Smooth muscle cell (in vitro differentiated cells): ENCODE data around the gene ARHGDIB. TPM values are rescaled to one million over a fixed set of nuclear protein-coding genes. Genes with fewer than 3 reads are reported as not detected.

Experiments
- DNase-seq: peaks from one replicate; lab custom pipeline; 2025; ENCODE audit not compliant: unreplicated experiment; lab: John Stamatoyannopoulos, UW
- H2AFZ ChIP-seq: fragments of 200-600 bp; sonication (generic); 2 replicates; pipeline ENCODE4 v1.6.0; 2016; ENCODE audit warnings: antibody characterized with exemption, low read depth, mild to moderate bottlenecking
- H3F3A ChIP-seq: fragments of 200-600 bp; sonication (generic); 2 replicates; pipeline ENCODE4 v1.6.0; 2017; ENCODE audit warnings: antibody characterized with exemption, low read depth
- H3K27ac ChIP-seq: fragments of 200-600 bp; sonication (generic); 2 replicates; pipeline ENCODE4 v1.5.1; 2016; ENCODE audit warnings: low read depth, mild to moderate bottlenecking
- H3K27me3 ChIP-seq: fragments of 200-600 bp; sonication (generic); 2 replicates; pipeline ENCODE4 v1.6.1; 2016; ENCODE audit warnings: low read depth, mild to moderate bottlenecking
- H3K36me3 ChIP-seq: fragments of 200-600 bp; sonication (generic); 2 replicates; pipeline ENCODE4 v1.5.1; 2016; ENCODE audit warnings: low read depth
- H3K4me1 ChIP-seq: fragments of 200-600 bp; sonication (generic); 2 replicates; pipeline ENCODE4 v1.5.1; 2016; ENCODE audit warnings: low read depth
- H3K4me2 ChIP-seq: fragments of 200-600 bp; sonication (generic); 2 replicates; pipeline ENCODE4 v1.6.0; 2016; ENCODE audit warnings: mild to moderate bottlenecking
- H3K4me3 ChIP-seq: fragments of 200-600 bp; sonication (generic); 2 replicates; pipeline ENCODE4 v1.5.1; 2016; ENCODE audit warnings: mild to moderate bottlenecking
- H3K79me2 ChIP-seq: fragments of 200-600 bp; sonication (generic); 2 replicates; pipeline ENCODE4 v1.6.0; 2016; ENCODE audit warnings: low read depth, mild to moderate bottlenecking
- H3K9ac ChIP-seq: fragments of 200-600 bp; sonication (generic); 2 replicates; pipeline ENCODE4 v1.6.0; 2016; ENCODE audit warnings: low read depth
- H3K9me3 ChIP-seq: fragments of 200-600 bp; sonication (generic); replicated peaks from 2 replicates; pipeline ENCODE4 v1.5.1; 2016; ENCODE audit warnings: low read depth
- H4K20me1 ChIP-seq: fragments of 200-600 bp; sonication (generic); 2 replicates; pipeline ENCODE4 v1.6.0; 2016; ENCODE audit warnings: low read depth
- WGBS: methylation state at CpG from one replicate; pipeline ENCODE4 v1.1.7; 2016; ENCODE audit warnings: low lambda C conversion rate; 5-methylcytosine and 5-hydroxymethylcytosine counted together
- polyA plus RNA-seq: library from polyadenylated mRNA; unstranded; fragments of >200 nt; fragmentation: Nextera tagmentation; extraction: Ambion mirVana; gene quantifications from 2 replicates; pipeline ENCODE4 v1.2.1, GENCODE V29; 2016
- total RNA-seq: library from RNA; depleted of rRNA; stranded (reverse); fragments of >200 nt; gene quantifications from 2 replicates; pipeline ENCODE4 v1.2.3, GENCODE V29; 2014
- TF ChIP-seq, protein P1 (sequence below): fragments of 200-600 bp; sonication (generic); IDR thresholded peaks from 2 replicates; pipeline ENCODE4 v1.5.1; 2017; ENCODE audit warnings: borderline replicate concordance, mild to moderate bottlenecking, antibody characterized with exemption; ENCODE audit not compliant: insufficient read depth, poor library complexity, severe bottlenecking

Gene ARHGDIB
- total and polyA plus RNA-seq, 2 experiments from 2014 or later: 35.8 to 36.4 TPM

DNA sequence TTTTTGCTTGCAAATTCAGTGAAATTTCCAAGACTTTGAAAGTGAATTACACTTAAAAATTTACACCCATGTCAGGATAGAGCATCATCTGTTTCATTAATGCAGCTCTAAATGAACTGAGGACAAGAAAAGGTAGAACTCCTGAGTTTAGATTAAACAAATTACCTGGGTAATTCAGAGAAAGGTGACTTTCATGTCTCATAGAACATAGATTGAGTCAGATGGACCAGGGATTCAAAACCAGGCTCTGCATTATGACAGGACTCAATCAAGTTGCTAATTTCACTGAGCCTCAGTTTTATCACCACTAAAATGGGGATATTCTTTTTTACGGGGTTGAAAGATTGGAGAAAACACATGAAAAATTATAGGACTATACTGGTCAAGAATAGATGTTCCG lies 4.5 kb downstream of the ARHGDIB start:
- Histone ChIP-seq H3F3A (peaks cover 1% of the 10 kb centered on the region), H3K9me3 (no peaks in the 10 kb centered on the region), H3K4me1 (peaks cover 4% of the 10 kb centered on the region), H3K79me2 (no peaks in the 10 kb centered on the region), H3K27ac (peak overlapping the region; percentile 78), H3K27me3 (no peaks in the 10 kb centered on the region), H4K20me1 (no peaks in the 10 kb centered on the region), H3K9ac (no peak overlapping the region), H3K4me2 (no peak overlapping the region), H3K4me3 (no peak overlapping the region), H2AFZ (no peak overlapping the region), H3K36me3 (no peaks in the 10 kb centered on the region)
- DNase-seq: no peak
- 85% methylated on average over 2 of the region's 2 CpGs for WGBS
- TF ChIP-seq, protein P1, sequence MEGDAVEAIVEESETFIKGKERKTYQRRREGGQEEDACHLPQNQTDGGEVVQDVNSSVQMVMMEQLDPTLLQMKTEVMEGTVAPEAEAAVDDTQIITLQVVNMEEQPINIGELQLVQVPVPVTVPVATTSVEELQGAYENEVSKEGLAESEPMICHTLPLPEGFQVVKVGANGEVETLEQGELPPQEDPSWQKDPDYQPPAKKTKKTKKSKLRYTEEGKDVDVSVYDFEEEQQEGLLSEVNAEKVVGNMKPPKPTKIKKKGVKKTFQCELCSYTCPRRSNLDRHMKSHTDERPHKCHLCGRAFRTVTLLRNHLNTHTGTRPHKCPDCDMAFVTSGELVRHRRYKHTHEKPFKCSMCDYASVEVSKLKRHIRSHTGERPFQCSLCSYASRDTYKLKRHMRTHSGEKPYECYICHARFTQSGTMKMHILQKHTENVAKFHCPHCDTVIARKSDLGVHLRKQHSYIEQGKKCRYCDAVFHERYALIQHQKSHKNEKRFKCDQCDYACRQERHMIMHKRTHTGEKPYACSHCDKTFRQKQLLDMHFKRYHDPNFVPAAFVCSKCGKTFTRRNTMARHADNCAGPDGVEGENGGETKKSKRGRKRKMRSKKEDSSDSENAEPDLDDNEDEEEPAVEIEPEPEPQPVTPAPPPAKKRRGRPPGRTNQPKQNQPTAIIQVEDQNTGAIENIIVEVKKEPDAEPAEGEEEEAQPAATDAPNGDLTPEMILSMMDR: no peak

GRCh38 chr12:14956024-14956891 lies 5.1 kb downstream of the ARHGDIB start:
- Histone ChIP-seq H3K27ac (no peak overlapping the region), H3K9me3 (no peaks in the 10 kb centered on the region), H3K36me3 (no peaks in the 10 kb centered on the region), H3K27me3 (no peaks in the 10 kb centered on the region), H3K79me2 (no peaks in the 10 kb centered on the region), H3K9ac (no peak overlapping the region), H4K20me1 (no peaks in the 10 kb centered on the region), H3K4me1 (peaks cover 8% of the 10 kb centered on the region), H3K4me2 (no peak overlapping the region), H3F3A (peaks cover 8% of the 10 kb centered on the region), H3K4me3 (no peak overlapping the region), H2AFZ (no peak overlapping the region)
- 74% methylated on average over 9 of the region's 9 CpGs for WGBS
- TF ChIP-seq, protein P1: no peak
- DNase-seq: no peak

- Histone ChIP-seq H3K4me3 (no peak overlapping the region), H2AFZ (no peak overlapping the region), H4K20me1 (no peaks in the 10 kb centered on the region), H3K27ac (no peak overlapping the region), H3K4me2 (no peak overlapping the region), H3K9ac (no peak overlapping the region), H3K79me2 (no peaks in the 10 kb centered on the region), H3F3A (peaks cover 15% of the 10 kb centered on the region), H3K4me1 (peaks cover 14% of the 10 kb centered on the region), H3K36me3 (no peaks in the 10 kb centered on the region), H3K9me3 (no peaks in the 10 kb centered on the region), H3K27me3 (no peaks in the 10 kb centered on the region)
- DNase-seq: no peak
- TF ChIP-seq, protein P1: no peak
- 78% methylated on average over 4 of the region's 4 CpGs for WGBS
Measured at GRCh38 chr12:14954269-14954668, 7.1 kb downstream of the ARHGDIB start.
